ELR (cell line): ENCODE results near the gene PRSS1.
"Not testable (repeated sequence)": the region's sequence is repeated elsewhere in the genome, so short reads cannot be mapped to it uniquely, and the experiment has no call there.

Experiments
- DNase-seq: peaks from one replicate; pipeline ENCODE4 v3.0.0-alpha.2; 2015; ENCODE audit warnings: low read depth

The PRSS1 gene

DNA sequence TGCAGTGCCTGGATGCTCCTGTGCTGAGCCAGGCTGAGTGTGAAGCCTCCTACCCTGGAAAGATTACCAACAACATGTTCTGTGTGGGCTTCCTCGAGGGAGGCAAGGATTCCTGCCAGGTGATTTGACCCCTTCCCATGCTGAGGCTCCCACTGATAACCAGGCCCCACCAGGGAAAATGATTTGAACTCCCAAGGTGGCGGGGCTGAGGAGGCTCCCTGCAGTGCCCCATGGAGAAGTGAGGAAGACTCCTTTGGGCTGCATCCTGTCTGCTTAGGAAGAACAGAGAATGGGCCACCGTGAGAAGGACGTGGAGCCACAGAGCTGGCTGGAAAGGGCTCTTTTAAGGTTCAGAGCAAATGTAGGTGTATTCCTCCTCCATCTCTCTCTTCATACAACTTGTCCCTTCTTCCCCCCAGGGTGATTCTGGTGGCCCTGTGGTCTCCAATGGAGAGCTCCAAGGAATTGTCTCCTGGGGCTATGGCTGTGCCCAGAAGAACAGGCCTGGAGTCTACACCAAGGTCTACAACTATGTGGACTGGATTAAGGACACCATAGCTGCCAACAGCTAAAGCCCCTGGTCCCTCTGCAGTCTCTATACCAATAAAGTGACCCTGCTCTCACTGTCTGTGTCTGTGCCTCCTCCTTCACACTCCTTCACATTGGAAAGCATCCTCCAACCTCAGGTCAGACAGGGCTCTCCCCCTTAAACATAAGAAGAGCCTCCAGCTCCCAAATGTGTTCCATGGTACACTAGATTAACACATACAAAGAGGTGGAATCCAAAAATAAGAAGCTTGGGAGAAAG, 24.9 kb downstream of the PRSS1 start:
- DNase-seq = no peak

DNA sequence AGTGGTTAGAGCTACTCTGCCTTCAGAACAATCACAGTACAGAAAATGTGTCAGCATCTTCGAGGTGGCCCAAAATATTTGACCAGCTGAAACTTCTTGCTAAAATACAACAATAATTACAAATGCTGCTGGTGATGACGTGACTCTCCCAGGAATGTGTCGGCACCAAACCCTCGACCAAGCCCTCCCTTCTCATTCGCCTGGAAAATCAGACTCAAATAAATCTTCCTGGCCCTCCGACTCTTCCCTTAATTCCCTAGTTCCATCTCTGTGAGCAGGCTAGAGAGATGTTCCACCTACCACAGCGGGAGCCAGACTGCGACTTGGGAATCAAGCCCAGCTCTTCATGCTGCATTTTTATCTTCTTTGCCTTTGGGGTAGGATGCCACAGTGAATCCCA, 25.6 kb downstream of the PRSS1 start:
- DNase-seq = no peak

DNA sequence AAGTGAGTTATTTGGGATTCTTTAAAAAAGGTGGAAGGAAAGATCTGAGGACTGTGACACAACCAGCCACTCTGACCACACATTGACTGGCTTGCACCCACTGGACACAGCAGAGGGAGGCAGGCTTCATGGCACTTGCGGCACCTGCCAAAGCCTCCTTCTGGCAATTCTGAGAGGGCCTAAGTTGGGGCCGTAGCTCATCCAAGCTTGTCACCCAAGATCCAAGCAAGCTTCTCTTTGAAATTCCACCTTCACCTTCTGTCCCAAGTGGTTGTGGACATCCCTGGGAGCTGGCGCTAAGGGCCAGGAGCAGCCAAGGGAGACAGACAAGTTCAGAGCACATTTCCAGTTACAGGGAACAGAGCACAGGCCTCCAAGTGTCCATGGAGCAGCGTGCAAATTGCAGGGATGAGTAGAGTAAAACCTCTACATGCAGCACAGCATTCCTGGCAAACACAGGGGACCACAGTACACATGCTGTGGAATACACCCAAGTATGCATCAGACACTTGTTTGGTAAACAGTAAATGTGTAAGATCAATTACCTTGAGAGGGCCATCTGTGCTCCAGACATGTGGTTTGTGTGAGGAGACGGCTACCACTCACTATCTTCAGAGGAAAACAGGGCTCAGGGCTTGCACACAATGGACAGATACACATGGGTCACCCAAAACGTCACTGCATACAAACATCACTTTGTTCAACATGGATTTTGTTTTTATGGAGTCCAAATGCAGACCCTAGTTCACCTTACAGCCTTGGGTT, 26.3 kb downstream of the PRSS1 start:
- DNase-seq = not testable (repeated sequence)

DNA sequence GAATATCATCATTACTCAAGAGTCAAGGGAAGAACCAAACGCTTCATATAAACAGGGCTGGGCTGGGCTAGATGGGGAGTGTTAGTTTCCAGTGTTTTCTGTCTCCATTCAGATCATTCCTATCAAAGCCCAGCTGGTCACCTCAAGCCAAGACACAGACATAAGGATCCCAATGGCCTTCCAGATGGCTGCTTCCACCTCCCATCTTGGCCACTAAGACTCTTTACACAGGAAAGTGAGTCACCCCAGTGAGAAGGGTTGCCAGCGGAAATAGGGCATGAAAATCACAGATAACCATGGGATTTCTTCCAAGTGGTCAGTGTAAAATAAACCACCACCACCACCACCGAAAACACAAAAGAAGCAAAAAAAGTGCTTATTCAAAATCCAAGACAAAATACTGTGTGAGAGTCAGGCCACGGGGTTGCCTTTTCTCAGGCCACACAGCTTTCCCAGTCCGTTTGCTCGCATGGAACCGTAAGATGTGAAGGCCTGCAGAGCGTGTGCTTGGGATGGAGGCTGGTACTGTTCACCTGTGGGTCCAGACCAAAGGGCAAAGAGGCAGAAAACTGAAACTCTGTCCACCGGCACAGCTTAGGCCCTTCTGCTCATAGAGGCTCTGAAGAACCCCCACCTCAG, 27.1 kb downstream of the PRSS1 start:
- peak; percentile 49 for DNase-seq

DNA sequence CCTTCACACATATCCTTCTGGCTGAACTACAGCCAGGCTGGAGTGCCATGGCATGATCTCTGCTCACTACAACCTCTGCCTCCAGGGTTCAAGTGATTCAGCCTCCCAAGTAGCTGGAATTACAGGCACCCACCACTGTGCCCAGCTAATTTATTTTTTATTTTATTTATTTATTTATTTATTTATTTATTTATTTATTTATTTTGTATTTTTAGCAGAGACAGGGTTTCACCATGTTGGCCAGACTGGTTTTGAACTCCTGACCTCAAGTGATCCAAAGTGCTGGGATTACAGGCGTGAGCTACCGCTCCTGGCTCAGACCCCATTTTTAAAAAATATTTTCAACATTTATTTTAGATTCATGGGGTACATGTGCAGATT, 27.6 kb downstream of the PRSS1 start:
- not testable (repeated sequence) for DNase-seq

DNA sequence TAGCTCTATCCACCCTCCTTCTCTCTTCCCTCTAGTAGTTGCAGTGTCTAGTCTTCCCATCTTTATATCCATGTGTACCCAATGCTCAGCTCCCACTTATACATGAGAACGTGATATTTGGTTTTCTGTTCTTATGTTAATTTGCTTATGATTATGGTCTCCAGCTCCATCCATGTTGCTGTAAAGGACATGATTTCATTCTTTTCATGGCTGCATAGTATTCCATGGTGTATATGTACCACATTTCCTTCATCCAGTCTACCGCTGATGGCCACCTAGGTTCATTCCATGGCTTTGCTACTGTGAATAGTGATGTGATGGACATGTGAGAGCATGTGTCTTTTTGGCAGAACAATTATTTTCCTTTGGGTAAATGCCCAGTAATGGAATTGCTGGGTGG, 28.0 kb downstream of the PRSS1 start:
- no peak for DNase-seq

DNA sequence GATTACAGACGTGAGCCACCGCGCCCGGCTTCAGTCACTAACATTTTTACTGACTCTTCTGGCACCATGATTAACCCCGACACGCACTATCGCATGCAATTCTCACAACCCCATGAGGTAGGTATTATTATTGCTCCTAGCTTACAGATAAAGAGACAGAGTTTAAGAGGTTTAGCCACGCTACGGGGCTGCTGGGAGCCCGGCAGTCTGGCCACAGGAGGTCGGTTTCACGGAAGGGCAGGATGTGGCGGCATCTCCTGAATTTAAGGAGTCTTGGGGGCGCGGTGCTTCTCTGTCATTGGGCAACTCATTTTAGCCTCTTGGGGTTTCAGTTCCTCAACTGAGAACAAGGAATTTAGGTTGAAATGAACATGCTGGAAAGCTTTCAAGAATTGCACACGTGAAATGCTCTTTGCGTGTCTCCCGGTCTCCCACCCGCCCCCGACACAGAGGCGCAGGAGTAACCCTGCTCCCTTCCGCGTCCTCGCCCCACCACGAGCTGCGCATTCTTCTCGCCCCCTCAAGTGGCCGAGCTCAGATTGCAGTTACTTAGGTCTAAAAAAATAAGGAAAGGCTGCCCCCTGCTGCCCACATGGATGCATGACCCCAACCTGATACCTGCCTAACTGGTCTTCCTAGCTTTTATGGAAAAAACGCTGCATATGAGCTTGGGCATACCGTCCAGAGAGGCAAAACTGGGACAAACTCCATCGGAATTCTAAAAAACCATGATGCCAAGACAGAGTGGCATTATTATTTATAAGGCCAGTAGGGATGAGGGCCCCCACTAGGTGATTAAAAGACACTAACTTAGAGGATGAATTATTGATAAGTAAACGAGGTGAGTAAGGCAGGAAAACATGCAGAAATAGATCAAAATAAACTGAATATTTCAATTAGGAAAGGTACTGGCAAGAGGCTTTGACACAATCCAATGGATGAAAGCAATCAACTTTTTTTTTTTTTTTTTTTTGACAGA, 33.9 kb downstream of the PRSS1 start:
- DNase-seq = peak; percentile 91

DNA sequence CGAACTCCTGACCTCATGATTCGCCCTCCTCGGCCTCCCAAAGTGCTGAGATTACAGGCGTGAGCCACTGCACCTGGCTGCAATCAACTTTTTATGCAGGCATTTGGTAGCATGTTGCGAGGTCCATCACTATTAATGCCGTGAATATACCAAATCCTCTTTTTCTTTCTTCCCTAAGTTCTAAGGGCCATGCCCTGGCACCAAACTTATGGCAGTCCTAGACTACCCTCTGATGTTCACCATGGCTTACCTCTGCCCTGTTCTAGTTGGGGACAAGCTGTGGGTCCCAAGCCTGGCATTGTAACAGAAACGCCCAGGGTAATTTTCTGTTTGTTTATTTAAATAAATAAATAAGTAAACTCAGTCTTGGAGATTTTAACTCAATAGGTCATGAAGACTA, 34.8 kb downstream of the PRSS1 start:
- DNase-seq = peak; percentile 7

DNA sequence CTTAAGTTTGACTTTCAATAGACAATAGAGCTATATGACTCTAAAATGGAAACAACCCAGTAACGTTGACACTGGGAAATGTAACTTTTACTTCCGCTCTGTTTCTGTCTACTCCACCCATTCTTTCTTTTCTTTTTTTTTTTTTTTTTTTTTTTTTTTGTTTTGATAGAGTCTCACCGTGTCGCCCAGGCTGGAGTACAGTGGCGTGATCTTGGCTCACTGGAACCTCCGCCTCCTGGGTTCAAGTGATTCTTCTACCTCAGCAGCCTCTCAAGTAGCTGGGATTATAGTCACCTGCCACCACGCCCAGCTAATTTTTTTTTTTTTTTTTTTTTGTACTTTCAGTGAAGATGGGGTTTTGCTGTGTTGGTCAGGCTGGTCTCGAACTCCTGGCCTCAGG, 35.4 kb downstream of the PRSS1 start:
- no peak for DNase-seq

DNA sequence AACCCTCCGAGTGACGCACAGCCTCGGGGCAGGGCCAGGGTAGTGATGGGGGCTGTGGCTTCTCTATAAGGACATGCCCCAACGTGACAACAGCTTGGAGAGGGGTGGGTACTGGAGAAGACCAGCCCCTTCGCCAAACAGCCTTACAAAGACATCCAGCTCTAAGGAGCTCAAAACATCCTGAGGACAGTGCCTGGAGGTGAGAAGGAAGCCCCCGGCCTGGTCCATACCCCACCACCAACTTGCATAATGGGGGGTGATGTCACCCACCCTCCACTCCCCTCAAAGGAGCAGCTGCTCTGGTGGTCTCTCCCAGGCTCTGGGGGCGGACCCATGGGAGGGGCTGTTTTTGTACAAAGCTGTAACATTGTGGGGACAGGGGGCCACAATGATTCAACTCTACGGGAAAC, 36.6 kb downstream of the PRSS1 start:
- no peak for DNase-seq

DNA sequence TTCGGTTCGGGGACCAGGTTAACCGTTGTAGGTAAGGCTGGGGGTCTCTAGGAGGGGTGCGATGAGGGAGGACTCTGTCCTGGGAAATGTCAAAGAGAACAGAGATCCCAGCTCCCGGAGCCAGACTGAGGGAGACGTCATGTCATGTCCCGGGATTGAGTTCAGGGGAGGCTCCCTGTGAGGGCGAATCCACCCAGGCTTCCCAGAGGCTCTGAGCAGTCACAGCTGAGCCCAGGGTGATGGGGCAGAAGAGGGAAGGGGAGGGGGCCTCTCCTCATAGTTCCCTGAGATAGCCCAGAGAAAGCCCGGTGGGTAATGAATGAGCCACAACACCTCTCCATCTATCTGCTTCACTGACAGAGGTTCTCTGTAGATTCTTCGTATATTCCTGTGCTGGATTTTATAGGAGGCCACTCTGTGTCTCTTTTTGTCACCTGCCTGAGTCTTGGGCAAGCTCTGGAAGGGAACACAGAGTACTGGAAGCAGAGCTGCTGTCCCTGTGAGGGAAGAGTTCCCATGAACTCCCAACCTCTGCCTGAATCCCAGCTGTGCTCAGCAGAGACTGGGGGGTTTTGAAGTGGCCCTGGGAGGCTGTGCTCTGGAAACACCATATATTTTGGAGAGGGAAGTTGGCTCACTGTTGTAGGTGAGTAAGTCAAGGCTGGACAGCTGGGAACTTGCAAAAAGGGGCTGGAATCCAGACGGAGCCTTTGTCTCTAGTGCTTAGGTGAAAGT, 37.9 kb downstream of the PRSS1 start:
- no peak for DNase-seq

DNA sequence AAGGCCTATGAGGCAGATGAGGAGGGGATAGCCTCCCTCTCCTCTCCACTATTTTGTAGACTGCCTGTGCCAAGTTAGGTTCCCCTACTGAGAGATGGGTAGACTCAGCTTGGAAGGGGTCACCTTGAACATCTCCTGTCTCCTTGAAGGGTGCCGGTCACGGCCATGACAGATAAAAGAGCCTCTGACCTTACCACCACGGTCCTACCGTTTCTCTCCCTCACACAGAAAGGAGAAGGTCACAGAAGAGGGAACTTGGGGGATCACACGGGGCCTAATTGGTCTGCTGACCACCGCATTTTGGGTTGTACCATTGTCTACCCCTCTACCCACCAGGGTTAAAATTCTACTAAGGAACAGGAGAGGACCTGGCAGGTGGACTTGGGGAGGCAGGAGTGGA, 38.5 kb downstream of the PRSS1 start:
- no peak for DNase-seq

DNA sequence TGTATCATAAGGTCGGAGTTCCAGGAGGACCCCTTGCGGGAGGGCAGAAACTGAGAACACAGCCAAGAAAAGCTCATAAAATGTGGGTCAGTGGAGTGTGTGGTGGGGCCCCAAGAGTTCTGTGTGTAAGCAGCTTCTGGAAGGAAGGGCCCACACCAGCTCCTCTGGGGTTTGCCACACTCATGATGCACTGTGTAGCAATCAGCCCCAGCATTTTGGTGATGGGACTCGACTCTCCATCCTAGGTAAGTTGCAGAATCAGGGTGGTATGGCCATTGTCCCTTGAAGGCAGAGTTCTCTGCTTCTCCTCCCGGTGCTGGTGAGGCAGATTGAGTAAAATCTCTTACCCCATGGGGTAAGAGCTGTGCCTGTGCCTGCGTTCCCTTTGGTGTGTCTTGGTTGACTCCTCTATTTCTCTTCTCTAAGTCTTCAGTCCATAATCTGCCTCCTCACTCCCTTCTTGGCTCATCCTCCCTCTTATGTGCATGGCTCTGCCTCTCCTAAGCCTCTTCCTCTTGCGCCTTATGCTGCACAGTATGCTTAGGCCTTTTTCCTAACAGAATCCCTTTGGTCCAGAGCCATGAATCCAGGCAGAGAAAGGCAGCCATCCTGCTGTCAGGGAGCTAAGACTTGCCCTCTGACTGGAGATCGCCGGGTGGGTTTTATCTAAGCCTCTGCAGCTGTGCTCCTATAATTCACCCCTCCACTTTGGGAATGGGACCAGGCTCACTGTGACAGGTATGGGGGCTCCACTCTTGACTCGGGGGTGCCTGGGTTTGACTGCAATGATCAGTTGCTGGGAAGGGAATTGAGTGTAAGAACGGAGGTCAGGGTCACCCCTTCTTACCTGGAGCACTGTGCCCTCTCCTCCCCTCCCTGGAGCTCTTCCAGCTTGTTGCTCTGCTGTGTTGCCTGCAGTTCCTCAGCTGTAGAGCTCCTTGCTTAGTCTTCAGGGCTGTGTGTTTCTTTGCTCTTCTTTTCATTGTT, 39.3 kb downstream of the PRSS1 start:
- no peak for DNase-seq

DNA sequence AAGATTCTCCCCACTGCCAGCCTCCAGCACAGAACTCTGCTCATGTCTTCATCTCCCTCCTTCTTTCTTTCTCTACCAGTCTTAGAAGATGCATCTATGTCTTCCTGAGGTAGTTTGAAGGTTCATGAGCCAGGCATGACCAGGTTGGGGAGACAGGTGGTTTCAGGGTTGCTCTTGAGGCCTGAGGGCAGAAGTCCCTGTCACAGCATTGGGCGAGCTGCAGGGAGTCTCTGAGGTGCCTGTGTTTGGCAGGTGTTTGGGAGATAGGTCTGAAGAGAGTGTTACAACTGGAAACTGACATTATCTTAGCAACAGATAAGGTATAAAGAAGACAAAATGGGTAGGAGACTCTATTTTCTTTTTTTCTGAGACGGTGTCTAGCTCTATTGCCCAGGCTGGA, 40.2 kb downstream of the PRSS1 start:
- DNase-seq = no peak

DNA sequence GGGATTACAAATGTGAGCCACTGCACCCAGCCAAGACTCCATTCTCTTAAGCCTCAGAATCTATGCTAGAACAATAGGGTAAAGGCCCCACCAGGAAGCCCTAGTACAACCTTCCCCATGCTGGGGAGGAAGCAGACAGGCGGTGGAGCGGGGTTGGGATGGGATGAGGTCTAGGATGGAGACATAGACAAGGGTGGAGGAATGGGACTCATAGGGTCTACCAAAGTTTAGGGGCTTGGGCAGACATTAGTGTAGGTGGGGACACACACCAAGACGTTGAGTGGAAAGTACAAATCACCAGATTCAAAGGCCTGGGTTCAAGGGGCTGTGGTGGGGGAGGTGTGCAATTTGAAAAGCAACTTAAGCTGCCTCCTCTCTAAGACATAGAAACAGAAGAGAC, 40.8 kb downstream of the PRSS1 start:
- DNase-seq = no peak

DNA sequence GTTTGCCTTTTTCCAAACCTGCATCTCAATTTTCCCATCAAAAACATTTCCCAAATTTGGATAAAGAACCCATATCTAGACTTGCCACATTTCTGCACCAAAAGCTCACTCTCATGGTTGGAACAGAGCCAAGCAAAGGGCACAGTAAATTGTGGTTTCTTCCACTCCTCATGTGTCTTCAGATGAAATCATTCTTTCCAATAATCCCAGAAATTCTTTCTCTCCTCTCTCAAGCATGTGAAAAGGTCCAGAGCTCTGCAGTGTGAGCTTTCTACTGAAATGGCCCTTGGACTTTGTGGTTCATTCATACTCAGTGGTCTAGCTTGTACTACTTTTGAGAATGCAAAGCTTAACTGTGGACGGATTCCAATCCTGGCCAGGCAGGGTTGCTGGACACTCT, 41.3 kb downstream of the PRSS1 start:
- no peak for DNase-seq

DNA sequence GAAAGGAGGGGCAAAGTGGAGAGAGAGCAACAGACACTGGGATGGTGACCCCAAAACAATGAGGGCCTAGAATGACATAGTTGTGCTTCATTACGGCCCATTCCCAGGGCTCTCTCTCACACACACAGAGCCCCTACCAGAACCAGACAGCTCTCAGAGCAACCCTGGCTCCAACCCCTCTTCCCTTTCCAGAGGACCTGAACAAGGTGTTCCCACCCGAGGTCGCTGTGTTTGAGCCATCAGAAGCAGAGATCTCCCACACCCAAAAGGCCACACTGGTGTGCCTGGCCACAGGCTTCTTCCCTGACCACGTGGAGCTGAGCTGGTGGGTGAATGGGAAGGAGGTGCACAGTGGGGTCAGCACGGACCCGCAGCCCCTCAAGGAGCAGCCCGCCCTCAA, 42.2 kb downstream of the PRSS1 start:
- no peak for DNase-seq

DNA sequence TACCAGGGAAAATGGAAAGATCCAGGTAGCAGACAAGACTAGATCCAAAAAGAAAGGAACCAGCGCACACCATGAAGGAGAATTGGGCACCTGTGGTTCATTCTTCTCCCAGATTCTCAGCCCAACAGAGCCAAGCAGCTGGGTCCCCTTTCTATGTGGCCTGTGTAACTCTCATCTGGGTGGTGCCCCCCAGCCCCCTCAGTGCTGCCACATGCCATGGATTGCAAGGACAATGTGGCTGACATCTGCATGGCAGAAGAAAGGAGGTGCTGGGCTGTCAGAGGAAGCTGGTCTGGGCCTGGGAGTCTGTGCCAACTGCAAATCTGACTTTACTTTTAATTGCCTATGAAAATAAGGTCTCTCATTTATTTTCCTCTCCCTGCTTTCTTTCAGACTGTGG, 42.9 kb downstream of the PRSS1 start:
- DNase-seq = no peak

DNA sequence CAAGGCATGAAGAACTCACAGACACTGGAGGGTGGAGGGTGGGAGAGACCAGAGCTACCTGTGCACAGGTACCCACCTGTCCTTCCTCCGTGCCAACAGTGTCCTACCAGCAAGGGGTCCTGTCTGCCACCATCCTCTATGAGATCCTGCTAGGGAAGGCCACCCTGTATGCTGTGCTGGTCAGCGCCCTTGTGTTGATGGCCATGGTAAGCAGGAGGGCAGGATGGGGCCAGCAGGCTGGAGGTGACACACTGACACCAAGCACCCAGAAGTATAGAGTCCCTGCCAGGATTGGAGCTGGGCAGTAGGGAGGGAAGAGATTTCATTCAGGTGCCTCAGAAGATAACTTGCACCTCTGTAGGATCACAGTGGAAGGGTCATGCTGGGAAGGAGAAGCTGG, 43.3 kb downstream of the PRSS1 start:
- DNase-seq = no peak

DNA sequence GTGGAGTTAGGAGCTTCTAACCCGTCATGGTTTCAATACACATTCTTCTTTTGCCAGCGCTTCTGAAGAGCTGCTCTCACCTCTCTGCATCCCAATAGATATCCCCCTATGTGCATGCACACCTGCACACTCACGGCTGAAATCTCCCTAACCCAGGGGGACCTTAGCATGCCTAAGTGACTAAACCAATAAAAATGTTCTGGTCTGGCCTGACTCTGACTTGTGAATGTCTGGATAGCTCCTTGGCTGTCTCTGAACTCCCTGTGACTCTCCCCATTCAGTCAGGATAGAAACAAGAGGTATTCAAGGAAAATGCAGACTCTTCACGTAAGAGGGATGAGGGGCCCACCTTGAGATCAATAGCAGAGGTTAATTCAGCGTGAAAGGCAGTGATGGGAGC, 43.9 kb downstream of the PRSS1 start:
- DNase-seq = no peak
